ENCODE results near the gene PPP1R1B.

Gene PPP1R1B

DNA sequence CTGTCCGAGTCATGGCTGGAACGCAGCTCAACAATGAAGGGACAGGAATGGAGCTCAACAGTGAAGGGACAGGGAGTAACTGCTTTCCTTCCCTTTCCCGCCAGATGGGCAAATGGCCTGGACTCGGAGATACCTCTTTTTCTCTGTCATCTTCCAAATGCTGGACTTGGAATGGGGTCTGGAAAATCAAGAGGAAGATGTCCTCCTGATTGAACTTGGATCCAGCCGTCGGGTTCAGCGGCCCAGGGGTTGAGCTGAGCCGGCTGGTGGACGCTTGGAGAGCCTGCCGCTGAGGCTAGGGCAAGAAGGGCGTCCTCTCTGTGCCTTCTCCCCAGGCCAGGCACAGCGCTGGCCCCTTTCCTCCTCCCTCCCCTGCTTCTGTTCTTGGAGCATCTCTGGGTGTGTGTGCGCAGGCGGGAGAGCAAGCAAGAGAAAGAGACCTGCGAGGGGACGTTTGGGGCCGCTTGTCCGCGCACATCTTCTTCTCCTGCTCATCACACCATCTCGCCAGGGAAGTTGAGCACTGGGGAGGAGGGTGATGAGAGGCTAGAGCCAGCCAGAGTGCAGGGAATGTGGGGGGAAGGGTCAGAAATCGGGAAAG is 25.7 kb upstream of the PPP1R1B start:
- no peak for DNase-seq

DNA sequence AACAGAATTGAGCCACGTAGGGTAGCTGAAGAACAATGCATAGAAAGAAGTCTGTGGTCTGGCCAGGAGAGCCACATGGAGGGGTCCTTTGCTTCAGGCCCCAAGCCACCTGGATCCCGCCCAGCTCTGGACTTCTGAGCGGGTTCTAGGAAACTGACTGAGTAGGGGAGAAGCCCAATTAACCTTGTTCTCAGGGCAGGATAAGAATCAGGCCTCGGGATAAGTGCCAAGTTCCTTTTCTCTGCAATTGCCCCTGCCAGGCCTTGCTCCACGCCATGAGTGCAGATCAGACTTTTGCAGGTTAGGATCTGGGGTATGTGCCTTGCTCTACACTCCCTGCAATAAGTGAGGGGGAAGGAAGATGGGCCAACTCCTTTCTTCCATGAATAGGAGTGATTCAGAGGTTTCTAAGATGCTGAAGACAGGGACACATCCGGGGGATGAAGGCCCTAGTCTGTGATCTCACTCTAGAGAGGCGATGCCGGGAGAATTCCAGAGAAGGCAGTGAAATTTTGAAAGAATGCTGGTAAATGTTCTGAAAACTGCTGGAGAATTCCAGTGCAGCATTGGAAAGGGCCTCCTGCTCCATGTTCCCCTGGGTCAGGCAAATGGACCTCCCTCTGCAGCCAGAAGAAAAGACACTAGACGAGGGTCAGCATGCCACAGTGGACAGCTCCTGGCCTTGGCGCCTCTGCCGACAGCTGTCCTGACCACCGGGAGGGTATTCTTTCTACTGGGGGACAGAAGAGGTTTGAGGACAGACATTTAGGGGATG is 24.8 kb upstream of the PPP1R1B start:
- no peak for DNase-seq

DNA sequence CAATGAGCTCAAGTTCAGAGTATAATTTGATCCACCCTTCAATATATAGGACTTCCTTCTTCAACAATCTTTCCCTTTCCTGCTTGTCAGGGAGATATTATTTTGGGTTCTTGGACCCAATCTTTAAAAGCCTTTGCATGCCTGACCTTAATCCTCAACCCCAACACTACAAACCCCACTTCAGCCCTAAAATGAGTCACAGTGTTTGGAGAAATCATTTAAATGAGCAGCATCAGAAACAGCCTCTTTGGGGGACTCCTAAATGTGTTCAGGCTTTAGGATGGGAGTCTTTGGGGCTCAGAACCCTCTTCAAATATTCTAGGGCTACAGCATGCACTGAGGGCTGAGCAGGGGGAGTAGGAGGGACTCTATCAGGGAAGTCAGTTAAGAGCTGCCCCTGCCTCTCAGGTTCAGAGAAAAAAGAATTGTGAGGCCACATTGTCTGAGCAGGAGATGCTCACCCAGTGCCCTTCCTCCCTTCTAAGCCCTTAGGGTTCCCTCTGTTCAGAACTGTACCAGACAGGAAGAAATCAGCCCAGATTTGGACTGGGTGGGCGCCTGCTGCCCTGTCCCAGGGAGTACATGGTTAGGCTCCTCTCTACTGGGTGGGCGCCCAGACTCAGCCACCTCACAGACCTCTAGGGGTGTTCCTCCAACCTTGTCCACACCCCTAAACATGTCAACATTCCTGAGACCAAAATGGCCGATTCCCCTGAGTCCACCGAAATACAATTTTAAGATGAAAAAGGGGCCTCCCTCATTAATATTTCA is 24.0 kb upstream of the PPP1R1B start:
- no peak for DNase-seq

DNA sequence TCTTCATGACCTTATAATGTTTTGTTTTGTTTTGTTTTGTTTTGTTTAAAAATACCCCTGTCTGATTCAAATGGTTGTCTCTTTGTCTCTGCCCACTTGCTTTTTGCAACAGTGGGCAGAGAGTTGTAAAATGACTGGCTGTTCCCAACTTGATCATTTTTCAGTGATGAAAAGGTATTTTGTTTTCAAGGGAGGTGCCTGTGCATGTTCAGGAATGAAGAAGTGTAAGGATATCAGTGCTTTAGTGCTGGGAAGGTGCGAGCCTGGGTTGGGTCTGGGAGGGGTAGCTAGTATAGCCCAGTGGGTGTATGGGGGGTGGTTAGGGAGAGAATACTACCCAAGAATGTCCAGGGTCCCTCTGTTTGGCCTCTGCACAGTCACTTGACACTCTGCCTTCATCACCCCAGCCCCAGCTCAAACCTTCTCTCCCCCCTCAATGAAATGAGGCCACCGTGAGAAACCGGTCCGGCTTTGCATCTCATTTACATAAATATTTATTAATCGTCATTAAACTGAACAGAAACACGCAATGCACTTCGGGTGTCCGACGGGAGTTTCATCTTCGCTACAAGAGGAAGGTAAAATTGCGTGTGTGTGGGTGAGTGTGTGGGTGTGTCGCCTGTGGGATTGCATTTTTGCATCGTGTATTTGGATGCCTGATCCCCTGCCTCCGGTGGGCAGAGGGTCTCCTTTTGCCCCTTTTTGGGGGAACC is 23.3 kb upstream of the PPP1R1B start:
- no peak for DNase-seq

DNA sequence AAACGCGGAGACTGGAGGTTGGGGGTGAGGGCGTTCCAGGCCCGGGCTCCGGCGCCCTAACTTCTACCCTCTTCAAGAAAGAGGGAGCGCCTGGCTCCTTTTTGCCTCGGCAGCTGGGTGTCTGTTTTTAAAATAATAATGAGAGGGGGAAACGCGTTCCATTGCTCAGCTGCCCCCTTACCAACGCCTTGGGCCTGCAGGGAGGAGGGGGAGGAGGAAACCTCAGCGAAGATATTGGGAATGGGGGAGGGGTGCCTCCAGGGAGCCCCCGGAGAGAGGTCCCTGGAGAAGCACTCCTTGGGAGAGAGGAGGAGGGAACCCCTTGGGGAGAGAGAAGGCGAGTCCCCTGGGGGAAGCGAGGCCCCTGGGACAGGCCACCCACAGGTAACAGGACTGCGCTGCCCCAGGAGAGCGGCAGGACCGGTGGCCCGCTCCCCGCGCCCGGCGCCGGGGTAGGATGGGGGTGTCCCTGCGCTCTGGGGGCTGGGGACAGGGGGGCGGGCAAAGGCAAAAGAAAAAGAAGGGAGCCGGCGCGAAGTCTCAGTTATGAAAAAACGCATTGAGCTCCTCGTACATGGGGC is 21.8 kb upstream of the PPP1R1B start:
- DNase-seq, result no peak

DNA sequence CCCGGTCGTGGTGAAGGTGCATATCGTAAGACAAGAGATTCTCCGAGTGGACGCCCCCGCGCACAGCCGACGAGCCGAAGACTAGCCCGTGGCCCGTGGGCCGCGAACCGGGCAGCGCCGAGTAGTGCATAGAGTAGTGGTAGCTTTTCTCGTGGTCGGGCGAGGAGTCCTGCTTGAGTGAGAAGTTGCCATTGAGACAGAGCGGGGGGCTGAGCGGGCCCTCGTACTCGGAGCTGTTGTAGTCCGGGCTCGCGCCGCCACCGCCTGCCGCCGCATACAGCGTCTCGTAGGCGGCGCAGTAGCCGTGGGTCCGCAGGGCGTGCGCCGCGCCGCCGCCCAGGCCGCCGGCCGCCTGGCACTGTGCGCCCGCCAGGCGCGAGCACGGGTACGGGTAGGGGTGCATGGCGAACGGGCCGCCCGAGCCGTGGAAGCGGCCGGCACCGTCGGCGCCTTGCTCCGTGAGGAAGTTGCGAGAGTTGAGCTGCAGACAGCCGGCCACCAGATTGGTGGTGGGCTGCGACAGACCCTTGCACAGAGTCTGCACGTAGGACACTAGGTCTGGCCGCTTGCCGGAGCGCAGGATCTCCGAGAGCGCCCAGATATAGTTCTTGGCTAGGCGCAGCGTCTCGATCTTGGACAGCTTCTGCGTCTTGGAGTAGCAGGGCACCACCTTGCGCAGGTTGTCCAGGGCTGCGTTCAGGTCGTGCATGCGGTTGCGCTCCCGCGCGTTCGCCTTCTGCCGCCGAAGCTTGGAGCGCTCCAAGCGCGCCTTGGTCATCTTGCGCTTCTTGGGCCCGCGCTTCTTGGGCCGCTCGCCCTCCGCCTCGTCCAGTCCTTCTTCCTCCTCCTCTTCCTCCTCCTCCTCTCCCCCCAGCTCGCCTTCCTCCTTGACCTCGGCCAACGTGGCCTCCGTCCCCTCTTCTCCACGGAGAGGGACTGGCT is 21.0 kb upstream of the PPP1R1B start:
- DNase-seq, result no peak

DNA sequence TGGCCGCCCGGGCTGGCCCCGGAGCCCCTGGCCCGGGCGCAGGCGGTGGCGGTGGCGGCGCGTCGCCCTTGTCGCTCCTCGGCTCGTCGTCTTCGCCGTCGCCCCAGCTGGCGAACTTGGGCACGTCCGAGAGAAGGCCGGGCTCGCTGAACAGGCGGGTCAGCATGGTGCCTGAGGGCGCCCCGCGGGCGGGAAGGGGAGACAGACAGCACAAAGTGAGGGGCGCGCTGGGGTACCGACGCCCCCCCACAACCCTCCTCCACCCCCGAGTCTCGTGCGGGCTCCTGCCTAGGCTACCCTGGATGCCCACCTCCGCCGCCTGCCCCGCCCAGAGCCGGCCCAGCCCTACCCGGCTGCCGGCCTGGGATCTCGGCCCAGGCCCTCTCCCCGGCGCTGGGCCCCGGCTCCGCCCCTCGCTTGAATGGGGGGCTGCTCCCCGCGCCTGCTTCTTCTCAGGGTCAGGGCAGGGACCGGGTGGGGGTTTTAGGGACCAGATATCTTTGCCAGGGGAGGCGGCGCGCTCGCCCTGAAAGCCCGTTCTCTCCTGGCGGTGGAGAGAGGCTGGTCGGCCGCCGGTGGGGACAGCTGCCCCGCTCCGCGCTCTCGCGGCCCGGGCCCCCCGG is 20.2 kb upstream of the PPP1R1B start:
- DNase-seq, result no peak

DNA sequence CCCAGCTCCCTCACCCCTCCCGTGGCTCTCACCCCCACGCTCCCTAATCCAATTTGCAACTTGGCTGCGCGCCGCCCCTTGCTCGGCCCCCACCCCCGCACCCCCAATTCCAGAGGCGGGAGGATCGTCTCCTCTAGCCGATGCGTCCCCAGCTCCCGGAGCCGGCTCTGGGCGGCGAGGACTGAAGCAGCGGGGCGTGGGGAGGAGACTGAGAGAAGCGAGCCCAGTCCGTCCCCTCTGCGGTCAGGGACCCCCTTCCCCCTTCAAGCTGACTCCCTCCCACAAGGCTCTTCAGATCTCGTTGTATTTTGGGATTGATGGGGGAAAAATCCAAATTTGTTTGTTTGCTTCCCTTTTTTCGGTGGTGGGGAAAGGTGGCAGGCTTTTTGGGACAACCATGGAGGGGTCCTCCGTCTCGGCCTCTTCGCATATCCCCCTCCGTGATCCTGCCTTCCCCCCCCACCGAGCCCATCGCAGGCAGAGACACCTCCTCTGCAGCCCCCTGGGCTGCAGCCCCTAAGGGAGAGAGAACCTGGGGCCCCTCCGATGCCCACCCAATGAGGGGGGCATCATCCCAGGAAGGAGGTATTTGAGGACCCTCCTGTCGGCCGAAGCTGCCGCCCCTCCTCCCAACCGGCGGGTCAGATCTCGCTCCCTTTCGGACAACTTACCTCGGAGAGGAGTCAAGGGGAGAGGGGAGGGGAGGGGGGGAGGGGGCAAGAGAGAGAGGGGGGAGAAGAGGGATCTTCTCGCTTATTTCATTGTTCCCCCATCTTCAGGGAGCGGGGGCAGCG is 19.5 kb upstream of the PPP1R1B start:
- no peak for DNase-seq

DNA sequence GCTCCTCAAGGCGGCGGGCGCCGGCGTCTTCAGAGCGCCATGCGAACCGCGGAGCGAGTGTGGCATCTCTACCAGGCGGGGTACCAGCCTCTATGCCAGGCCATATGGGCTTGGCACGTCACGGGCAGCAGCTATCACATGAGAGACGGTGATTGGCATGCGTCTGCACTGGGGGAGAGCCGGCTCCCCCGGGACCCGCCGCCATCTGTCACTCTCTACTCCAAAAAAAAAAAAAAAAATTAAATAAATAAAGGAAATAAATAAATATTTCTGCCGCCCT is 19.0 kb upstream of the PPP1R1B start, which contains the start of gene NEUROD2:
Gene NEUROD2, minus strand, starts transcription at position 70 of the 280 bp plus-strand sequence. CDS start 1,321 bp downstream, outside the sequence.
- no peak for DNase-seq

DNA sequence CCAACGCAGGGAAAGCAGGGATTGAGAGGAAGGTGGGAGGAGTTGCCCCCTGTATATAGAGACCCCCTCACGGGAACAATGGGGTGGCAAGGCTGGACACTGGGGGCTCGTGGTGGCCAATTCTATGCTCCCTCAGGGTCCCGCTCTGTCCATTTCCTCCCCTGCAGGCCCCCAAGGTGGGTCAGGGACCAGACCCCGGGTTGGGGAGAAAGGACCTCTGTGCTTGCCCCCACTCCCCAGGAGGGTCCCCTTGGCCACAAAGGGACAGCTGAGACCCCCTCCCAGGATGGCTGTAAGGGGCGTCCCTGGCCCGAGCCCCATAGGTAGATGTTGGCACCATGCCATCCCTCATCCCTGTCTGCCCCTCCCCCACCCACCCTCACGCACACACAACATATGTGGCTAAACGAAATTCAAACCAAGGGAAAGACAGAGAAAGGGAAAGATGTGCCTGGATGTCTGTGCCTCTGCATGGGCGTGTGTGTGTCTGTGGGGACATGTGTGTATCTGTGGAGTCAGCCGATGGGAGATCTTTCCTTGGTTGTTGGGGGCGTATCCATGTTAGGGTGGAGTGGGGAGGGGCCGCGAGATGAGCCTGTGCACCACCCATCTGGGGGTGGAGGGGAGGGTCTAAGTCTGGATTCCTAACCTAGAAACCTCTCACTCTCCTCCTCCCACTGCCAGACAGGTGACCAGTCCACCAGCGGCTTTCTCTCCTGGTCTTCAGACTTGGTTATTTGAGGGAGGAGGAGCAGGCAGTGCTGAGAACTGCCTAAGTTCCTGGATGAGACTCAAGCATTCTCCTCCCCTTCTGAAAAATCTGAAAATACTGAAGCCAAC is 18.4 kb upstream of the PPP1R1B start:
- no peak for DNase-seq

DNA sequence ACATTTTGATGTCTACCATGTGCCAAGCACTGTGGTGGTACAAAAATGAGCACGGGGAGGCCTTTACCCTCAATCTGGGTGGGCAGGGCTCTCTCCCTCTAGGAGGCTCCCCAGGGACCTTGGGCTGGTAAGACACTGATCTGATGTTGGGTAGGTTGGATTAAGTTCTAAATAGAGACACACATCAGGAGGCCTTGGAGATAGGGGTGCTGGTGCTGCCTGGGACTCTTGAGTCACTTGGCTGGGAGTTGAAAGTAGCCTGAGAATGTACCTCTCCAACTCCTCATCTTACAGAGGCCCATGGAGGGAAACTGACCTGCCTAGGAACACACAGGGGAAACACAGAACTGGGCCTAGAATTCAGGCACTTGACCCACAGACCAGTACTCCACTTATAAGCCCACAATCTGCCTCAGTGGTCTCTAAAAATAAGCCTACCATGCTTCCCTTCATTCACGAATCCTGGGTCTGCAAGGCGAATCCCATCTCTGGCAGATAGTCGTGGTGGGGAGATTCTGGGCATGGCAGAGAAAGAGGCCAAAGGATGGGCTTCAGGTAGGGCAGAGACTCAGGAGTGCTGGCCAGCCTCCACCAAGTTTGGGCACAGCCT is 17.2 kb upstream of the PPP1R1B start:
- DNase-seq, result no peak

DNA sequence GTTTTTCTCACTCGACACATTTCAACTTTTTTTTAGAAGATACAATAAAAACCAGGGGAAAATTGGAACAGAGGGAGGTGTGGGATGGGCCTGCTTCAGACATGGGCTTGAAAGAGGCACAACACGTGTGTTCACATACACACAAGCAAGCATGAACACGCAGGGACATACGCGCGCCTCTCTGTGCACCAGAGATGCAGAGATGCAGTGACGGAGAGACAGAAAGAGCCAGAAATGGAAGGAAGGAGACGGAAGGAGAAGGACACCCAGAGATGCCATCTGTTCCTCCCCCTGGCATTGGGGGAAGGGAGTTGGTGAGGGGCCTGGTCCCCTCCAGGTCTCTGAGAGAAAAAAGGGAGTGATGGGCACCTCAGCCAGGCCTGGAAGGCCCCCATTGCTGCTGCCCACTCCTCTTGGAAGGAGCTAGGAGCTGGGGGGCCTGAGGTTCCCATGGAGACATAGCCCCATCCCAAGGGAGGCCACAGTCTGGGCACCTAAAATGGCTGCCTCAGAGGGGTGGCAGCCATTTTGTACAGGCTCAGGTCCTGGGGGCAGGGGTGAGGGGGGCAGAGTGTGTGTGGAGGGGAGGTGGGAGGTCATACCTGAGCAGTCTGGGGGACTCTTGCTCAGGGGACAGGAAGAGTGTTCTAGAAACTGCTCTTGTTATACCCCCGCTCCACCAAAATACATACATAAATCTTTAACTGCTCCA is 15.2 kb upstream of the PPP1R1B start:
- DNase-seq, result no peak

DNA sequence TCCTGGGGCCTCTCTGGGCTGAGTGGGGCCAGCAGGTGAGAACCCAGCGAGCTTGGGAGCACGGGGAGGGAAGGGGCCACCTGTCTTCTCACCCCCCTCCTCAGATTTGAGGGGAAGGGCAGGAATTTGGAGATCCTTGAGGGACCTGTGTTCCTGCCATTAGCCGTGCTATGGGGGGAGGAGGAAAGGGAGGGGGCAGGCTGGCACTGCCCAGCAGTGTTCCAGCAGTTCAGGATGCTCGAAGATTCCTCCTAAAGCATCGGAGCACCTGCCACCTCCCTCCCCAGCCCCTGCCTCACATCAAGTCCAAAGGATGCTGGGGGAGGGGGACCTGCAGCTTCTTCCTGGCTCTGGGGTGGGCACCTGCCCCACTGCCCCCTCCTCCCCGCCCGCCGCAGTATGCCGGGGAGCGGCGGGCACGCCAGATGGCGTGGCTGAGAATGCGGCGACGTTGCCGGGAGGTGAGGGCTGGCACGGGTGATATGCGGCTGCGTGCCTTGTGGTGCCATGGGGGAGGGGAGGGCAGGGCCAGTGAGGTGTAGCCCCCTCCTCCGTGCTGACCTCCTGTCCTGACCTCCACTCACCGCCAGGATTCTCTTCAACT is 14.4 kb upstream of the PPP1R1B start:
- DNase-seq, result no peak

DNA sequence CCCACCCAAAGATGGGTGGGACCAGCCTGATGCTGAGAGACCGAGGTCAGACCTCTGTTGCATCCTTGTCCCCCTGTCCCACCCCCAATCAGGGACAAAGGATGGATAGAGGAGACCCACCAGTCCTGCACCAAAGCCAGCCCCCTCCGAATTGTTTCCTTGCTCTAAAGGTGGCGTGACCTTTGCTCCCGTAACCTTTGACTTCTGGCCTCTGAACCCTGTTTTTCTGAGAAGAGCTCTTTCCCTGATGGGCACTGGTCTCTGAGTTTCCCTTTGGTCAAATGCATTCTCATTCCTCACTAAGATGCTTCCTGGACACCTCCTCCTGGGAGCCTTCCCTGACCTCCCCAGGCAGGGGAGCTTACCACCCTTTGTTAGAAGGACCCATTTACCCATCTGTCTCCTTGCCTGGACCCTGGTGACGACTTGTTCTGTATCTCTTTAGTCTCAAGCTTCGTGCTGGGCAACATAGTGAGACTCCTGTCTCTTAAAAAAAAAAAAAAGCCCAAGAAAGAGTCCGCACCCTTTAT is 13.8 kb upstream of the PPP1R1B start:
- no peak for DNase-seq

DNA sequence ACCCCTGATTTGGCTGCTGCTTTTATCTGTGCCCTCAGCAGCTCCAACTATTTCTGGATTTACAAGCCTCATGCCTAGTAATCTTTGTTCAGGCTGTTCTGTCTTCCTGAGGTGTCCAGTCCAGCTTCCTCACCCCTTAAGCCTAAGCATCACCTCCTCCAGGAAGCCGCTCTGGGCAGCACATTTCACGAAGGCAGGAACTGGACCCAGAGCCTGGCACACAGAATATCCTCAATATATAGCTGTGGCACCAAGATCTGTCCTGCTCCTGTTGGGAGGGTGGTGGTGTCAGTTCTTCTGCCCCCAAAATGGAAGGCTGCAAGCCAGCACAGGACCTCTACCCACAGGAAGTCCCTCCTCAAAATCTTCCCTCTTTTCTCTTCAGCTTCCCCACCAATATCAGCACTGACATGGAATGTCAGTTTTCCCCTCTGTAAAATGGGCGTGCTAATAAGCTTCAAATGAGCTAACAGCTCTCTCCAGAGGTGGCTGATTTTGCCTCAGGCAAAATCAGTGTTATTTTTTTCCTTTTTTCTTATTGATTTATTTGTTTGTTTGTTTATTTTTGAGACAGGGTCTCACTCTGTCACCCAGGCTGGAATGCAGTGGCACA is 12.1 kb upstream of the PPP1R1B start:
- DNase-seq, result no peak

DNA sequence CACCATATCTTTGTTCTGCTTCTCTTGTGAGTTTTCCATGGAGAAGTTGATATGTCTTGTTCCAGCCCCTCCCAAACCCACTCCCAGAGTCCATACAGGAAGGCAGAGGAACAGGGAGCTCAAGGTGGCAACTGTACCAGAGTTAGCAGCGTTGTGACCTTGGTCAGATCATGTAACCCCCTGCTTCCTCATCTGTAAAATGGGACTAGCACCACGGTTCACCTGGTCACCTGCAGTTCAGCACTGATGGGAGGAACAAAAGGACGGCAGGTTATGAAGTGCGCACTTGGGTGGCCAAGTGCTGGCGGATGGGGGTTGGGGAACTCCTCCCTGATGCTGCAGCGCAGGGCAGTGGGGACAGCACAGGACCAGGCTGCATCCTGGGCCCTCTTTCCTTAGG is 11.3 kb upstream of the PPP1R1B start:
- no peak for DNase-seq

DNA sequence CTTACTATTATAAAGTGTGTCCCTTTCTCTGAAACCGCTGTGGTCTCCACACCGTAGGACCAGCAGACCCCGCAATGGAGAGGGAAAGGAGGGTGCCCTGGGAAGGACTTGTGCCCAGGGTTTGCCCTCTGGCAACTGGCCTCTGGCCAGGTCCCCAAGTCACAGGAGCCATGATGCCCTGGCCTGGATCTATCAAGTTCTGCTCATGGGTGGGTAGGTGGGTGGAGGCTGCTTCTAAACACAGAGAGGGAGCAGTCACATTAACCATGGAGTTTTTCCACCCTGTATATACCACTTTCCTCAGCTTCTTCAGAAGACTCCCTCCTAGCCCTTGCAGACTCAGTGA is 9.7 kb upstream of the PPP1R1B start:
- no peak for DNase-seq

Measured in NCI-H1048 (cell line).